Right forelimb (tissue), 1 donor: Measurements from ENCODE around the gene MTERF1.
"Not testable (repeated sequence)": the region's sequence is repeated elsewhere in the genome, so short reads cannot be mapped to it uniquely, and the experiment has no call there.

Experiments used
- DNase-seq: peaks from one replicate; pipeline ENCODE4 v3.0.0-alpha.2; 2018

MTERF1 gene

DNA sequence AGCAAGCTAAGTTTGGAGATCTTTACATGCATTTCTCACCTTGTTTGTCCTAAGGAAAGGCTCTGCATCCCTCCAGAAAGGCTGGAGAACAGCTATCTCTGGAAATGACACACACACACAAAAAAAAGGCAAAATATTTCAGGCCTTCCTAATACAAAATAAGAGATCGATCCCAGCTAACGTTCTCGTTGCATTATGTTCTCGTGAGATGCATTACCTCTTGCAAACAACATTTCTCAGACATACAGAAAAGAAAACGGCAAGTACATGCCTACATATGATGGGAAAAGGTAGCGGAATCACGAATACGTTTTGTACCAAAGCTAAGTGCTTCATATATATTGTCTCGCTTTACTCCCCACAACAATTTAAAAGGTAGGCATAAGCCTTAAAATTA is 488 bp downstream of the MTERF1 start:
- no peak for DNase-seq

DNA sequence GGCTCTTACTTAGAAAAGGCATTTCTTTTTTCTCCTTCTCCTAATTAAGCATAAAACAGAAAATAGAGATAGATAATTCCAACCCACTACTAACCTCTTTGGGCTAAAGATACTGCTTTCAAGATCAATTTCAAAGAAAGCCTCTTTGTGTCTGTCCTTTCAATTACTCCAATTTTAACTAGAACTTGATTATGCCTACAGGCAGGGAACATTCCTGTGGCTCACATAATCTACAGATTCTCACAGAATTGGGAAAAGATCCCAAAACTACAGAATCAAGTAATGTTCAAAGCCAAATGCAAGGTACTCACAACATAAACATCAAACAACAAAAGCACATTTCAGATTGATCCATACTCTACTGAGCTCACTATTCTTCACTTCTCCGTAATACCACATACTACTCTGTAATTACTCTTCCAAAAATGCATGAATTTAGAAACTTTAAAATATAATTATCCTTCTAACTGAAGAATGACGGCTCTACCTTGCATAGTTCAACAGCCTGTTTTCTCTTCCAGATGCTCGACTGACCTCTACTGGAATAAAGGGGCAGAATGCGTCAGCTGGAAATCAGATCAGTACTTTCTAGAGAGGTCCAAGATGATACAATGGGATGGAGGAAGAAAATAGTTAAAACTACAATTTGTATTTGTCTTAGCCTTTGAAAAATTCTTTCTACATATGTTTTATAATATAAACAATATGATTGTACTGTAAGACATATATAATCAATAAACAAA is 3.9 kb downstream of the MTERF1 start:
- DNase-seq: no peak

DNA sequence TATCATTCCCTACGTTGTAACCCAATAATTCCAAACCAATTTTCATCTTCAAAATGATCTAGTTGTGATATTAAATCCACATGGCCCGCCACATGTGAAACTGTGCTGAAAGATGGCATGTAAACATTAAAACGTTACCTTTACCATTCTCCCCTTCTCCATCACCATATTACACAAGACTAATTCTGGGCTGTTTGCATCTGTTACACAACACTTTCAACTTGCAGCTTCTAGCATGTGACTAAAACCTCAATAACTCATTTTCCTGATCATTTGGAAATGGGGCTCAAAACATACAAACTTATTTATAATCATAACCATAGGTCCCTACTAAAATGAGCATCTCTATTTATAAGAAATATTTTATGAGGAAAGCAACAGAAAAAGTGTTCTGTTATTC is 4.7 kb downstream of the MTERF1 start:
- DNase-seq: no peak

GRCh38 chr7:91872928-91873327 is 7.6 kb downstream of the MTERF1 start:
- DNase-seq: no peak

DNA sequence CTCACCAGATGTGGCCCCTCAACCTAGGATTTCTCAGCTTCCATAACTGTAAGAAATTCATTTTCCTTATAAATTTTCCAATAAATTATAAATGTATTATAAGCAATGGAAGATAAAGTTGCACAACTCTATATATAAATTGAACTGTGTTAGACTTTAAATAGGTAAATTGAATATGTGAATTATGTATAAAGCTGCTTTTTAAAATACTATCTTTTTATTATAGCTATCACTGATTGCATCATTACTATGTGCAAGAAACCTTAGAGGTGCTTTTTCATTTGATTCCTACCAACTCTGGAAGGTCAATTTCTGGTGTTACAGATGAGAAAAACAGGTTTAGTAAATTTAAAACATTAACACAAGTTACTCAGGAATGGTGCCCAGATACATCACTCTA is 8.4 kb downstream of the MTERF1 start:
- no peak for DNase-seq

GRCh38 chr7:91869661-91870060 is 10.8 kb downstream of the MTERF1 start:
- DNase-seq: no peak

- DNase-seq: no peak
Measured at GRCh38 chr7:91866599-91867148, 13.8 kb downstream of the MTERF1 start.

GRCh38 chr7:91865511-91865910 is 15.0 kb downstream of the MTERF1 start:
- DNase-seq: no peak

GRCh38 chr7:91864604-91865003 is 15.9 kb downstream of the MTERF1 start:
- not testable (repeated sequence) for DNase-seq

DNA sequence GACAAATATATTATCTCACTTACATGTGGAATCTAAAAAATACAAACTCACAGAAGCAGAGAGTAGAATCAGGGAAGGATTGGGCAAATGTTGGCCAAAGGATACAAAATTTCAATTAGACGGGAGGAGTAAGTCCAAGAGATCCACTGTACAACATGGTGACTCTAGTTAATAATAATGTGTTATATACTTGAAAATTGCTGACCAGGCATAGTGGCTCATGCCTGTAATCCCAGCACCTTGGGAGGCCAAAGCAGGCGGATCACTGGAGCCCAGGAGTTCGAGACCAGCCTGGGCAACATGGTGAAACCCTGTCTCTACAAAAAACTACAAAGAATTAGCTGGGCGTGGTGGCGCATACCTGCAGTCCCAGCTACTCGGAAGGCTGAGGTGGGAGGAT is 16.4 kb downstream of the MTERF1 start:
- DNase-seq: no peak

DNA sequence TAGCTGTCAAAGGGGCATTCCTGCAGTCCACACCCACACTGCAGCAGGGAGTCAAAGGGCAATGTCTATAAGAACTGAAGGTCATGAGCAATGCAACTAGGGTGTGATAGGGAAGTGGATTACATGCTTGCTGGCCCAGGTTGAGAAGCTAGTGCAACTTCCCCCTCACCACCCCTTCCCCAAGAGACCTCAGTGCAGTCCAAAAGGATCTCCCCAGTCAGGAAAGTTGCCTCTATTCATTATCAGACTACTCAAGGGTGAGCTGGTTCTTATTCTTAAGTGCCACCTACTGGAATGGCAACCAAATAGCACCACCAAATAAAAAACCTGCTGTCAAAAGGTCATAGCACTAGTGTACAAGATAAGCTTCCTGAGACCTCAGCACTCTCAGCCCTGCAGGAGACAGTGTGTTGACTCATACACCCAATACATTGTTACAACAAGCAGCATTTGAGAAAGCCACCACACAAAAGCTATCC is 28.2 kb downstream of the MTERF1 start:
- DNase-seq: no peak

DNA sequence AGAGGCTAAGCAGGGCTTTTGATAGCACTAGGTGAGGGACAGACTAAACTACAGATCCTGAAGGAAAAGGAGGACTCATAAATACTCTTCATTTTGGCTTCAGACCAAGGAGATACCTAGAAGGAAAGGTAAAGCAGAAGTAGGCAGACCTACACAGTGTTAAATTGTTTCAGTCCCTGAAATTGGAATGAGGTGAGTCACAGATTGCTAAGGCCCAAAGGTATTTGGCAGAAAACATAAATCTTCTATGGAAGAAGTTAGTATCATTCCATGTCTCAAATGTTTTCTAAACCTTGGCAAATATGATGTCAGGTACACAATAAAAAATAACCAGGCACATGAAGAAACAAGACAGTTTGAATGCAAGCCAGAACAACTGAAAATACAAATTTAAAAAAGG is 30.0 kb downstream of the MTERF1 start:
- no peak for DNase-seq

- no peak for DNase-seq
Measured at GRCh38 chr7:91847876-91848588, 32.5 kb downstream of the MTERF1 start.

GRCh38 chr7:91847231-91847630 is 33.3 kb downstream of the MTERF1 start:
- no peak for DNase-seq

GRCh38 chr7:91846436-91846835 is 34.1 kb downstream of the MTERF1 start:
- no peak for DNase-seq

DNA sequence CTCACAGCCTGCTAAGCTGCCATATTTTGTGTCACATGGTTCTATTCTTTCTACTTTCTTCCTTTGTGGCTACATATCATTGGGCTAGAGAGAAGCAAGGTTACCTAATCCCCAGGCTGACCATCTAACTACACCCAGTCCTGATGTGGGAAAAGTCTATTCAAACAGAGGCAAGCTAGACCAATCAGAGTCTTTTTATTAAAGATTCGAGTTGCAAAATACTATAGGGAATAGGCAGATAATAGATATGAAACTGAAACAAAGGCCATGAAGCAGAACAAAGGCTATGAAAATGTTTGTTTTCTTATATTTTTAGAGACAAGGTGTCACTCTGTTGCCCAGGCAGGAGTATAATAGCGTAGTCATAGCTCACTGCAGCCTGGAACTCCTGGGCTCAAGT is 36.7 kb downstream of the MTERF1 start:
- no peak for DNase-seq

DNA sequence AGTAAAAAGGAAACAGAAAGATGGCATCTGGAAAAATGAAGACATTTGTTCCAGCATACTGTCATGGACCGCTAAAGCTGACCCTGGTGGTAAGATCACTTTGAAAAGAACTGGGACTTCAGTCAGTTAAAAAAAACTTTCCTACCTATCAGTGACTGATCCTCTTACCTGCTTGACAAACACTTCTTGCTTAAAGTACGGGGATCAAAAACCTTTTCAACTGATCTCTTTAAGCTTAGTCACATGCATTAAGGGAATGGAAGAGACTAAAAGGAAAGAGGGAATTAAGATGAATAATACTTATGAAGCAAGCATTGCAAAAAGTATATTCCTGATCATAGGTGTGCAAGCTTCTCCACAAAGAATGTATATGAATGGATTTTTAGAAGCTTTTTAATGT is 42.1 kb downstream of the MTERF1 start:
- no peak for DNase-seq

- no peak for DNase-seq
Measured at GRCh38 chr7:91837397-91838070, 43.0 kb downstream of the MTERF1 start.

- no peak for DNase-seq
Measured at GRCh38 chr7:91835826-91836368, 44.6 kb downstream of the MTERF1 start.

DNA sequence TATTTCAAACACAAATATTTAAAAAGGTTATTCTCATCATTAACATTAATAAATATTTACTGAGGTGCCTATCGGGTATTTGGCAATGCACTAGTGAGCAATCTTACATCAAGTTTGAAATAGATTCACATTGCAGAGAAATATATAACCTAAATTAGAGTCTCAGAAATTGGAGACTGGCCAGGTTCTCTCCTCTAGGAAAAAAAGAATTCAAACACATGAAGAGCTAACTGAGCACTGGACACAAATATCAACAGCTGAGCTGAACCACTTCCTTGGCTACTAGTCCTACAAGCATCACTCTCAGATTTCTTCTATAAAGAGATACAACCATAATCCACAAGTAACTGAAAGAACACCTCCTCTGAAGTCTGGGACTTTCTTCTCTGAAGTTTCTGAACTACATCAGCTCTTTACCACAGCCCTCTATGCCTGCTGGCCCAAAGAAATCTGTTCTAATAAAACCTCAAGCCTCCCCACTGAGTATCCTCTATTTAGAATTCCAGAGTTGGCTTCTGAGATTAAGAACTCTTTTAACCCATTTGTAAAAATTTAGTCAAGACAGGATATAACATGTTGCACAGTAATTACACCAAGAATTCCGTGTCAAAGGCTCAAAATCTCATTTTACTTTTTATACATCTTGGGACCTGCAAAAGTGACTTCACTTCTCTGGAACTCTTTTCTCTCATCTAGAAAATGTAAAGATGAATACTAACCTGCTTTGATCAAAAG is 45.2 kb downstream of the MTERF1 start:
- no peak for DNase-seq

DNA sequence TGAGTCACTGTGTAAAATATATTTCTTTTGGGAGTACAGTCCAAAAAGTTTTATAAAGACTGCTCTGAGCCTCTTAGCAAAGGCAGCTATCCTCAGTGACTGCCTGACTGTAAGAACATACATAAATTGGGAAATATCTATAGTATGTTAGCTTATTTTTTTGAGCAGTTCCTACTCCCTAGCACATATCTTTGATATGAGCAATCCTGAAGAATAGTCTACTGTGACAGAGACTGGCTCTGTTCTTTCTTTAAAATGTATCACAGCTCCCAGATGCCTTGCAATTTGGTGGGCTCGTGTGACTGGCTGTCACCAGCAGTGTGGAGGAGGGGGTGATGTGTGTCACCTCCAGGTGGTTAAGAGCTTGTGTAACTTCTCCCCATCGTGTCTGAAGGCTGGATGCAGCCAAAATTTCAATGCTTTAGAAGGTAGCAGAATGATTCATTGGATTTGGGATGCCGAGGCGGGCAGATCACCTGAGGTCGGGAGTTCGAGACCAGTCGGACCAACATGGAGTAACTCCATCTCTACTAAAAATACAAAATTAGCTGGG is 47.9 kb downstream of the MTERF1 start:
- DNase-seq: no peak

DNA sequence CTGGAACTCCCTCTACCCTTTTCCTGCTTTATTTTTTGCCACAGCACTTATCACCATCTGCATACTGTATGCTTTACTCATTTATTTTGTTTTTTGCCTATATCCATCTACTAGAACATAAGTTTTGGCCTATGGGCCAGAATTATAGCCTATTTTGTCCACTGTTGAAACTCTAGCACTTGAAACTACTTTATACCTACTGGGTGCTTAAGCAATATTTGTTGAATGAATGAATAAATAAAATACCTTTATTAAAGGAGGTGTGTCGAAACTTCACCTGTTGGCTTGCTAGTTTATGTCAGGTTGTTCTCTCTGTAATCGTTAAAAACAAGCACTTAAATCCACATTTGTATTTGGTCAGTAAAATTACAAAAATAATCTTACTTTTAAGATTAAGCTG is 53.3 kb downstream of the MTERF1 start:
- no peak for DNase-seq
